MV-4-11 (cell line): ENCODE data around the gene HS3ST2.
"Not testable (repeated sequence)": the region's sequence is repeated elsewhere in the genome, so short reads cannot be mapped to it uniquely, and the experiment has no call there.

Experiments
- DNase-seq: peaks from one replicate; lab custom pipeline; 2025; lab: John Stamatoyannopoulos, UW

Gene HS3ST2

DNA sequence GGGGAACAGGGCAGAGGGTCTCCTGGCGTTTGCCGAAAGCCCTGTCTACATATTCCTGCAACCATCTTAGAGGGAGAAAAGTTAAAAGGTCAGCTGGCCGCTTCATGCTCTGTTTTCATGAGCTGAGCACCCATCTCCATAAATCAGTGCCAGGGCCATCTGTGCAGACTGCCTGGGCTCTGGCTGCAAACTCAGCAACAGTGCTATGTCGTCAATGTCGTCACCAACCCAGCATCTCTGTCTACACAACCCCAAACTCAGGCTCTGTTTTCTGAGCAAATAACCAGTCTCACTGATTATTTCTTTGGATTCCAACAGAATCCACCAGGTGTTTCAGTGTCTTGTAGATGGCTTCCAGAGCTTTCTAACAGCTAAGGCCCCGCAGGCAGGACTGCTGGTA lies 65.0 kb downstream of the HS3ST2 start:
- no peak for DNase-seq

GRCh38 chr16:22879466-22879865 lies 65.5 kb downstream of the HS3ST2 start:
- DNase-seq, result no peak

DNA sequence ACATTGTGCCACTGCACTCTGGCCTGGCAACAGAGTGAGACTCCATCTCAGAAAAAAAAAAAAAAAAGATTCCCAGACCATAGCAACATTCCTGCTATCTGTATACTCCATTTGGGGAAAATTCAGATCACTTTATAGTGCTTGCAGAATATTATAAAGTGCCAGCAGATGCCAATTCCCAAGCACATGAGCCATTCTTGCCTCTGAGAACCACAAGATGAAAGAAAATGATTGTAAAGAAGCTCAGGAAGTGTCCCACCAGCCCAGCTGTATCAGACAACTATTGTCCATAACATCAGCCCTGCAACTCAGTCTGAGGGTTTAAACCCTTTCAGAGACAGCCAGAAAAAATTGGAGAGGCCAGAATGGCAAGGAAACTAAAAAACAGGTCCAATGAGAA lies 69.0 kb downstream of the HS3ST2 start:
- DNase-seq, result no peak

DNA sequence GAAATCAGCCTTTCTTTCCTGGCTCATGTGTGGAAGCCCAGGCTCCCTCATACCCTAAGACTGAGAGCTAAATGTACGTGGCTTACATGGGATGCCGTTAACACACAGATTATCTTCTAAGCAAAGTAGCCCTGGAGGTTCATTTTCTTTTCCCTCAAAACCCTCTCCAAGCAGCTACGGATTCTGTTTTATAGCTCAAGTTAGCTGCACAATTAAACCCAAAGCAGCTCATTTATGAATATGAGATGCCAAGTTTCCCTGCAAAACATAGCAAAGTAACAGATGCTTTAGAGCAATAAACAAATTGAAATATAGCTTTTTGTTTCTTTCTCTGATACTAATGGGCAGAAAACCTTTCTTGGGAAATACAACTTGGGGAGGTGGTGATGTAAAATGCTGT lies 72.0 kb downstream of the HS3ST2 start:
- no peak for DNase-seq

DNA sequence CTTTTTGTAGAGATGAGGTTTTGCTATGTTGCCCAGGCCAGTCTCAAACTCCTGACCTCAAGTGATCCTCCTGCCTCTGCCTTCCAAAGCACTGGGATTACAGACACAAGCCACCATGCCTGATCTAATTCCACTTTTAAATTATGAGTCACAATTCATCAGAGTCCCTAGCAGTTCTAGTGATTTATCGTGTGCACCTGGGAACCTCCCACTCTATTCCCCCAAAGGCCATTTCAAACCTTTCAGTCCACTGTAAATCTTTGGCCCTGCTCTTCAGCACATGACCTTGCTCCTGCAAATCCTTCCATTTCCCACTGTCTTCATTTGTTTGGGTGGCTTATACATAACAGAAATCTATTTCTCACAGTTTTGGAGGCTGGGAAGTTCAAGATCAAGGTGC lies 73.0 kb downstream of the HS3ST2 start:
- DNase-seq, result no peak

- no peak for DNase-seq
These were observed 73.5 kb downstream of the HS3ST2 start for GRCh38 chr16:22887445-22887844.

- no peak for DNase-seq
These were observed 74.8 kb downstream of the HS3ST2 start for GRCh38 chr16:22888791-22889190.

- no peak for DNase-seq
These were observed 77.0 kb downstream of the HS3ST2 start for GRCh38 chr16:22890976-22891375.

DNA sequence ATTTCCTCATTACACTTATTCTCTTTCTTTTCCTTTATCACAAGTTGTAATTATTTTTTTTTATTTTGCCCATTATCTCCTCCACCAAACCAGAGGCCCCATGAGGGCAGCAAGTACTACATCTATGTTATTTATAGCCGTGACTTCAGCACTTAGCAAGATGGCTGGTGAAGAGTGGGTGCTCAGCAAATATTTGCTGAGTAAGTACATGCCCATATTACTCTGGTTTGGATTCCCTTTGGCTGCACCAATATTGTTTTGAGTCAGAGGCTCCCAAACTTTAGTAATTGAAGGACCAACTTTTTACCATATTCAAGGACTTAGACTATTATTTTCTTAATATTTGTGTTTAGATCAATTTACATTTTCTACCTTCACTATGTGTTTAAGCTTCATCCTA lies 83.2 kb downstream of the HS3ST2 start:
- no peak for DNase-seq

DNA sequence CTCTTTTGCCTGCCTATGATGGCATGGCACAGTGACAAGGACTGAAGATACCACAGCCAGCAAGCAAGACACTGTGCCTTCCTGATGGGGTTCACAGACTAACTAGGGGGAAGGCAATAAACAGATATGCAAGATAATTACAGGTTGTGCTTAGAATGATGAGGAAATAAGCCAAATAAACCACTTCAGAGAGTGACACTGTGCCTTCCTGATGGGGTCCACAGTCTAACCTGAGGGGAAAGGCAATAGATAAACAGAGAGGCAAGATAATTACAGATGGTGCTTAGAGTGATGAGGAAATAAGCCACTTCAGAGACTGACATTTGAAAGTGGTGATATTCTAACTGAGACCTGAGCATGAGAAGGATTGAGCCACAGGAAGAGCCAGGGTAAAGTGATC lies 84.2 kb downstream of the HS3ST2 start:
- DNase-seq, result no peak

- peak; percentile 62 for DNase-seq
These were observed 84.9 kb downstream of the HS3ST2 start for GRCh38 chr16:22898874-22899348.

DNA sequence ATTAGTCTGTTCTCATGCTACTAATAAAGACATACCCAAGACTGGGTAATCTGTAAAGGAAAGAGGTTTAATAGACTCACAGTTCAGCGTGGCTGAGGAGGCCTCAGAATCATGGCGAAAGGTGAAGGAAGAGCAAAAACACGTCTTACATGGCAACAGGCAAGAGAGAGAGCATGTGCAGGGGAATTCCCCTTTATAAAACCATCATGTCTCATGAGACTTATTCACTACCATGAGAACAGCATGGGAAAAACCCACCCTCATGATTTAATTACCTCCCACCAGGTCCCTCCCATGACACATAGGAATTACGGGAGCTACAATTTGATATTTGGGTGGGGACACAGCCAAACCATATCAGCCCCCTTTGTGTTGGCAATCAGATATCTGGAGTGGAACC lies 85.6 kb downstream of the HS3ST2 start:
- DNase-seq, result not testable (repeated sequence)

GRCh38 chr16:22900863-22901262 lies 86.9 kb downstream of the HS3ST2 start:
- no peak for DNase-seq

DNA sequence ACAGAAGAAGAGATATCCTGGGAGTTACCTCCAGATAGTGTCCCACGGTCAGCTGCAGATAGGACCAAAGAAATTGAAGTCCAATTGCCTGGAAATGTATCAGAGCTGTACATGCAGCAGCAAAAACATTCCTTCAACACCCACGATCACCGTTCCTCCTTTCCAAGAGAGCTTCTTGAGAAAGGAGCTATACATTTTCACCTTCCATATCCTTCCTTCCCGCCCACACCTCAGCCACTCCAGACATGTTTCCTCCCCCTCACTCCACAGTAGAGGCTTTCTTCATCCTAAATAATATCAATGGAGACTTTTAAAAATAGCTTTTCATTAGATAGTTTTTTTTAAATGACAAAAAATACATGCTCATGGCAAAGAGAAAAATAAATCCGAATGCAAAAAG lies 87.6 kb downstream of the HS3ST2 start:
- no peak for DNase-seq

GRCh38 chr16:22903716-22904115 lies 89.8 kb downstream of the HS3ST2 start:
- no peak for DNase-seq

- no peak for DNase-seq
These were observed 98.7 kb downstream of the HS3ST2 start for GRCh38 chr16:22912654-22913053.

- no peak for DNase-seq
These were observed 101.0 kb downstream of the HS3ST2 start for GRCh38 chr16:22915003-22915402.

GRCh38 chr16:22923491-22923890 lies 109.5 kb downstream of the HS3ST2 start:
- DNase-seq, result no peak

DNA sequence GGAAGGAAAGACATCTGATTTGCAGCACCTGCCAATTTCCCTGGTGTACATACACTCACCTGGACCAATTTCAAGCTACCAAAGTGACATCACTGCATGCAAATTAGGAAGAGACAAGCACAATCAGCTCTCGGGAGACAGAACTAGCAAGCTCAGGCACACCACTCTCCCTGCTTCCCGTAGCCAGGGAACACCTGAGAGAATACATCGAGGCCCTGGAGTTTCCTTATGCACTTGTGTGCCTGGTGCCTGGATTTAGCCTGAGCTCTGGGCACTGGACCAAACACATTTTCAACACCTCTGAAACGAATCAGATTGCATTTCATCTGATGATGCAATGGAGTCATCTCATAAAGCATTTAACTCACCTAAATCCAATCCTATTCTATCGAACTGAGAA lies 110.5 kb downstream of the HS3ST2 start:
- no peak for DNase-seq

DNA sequence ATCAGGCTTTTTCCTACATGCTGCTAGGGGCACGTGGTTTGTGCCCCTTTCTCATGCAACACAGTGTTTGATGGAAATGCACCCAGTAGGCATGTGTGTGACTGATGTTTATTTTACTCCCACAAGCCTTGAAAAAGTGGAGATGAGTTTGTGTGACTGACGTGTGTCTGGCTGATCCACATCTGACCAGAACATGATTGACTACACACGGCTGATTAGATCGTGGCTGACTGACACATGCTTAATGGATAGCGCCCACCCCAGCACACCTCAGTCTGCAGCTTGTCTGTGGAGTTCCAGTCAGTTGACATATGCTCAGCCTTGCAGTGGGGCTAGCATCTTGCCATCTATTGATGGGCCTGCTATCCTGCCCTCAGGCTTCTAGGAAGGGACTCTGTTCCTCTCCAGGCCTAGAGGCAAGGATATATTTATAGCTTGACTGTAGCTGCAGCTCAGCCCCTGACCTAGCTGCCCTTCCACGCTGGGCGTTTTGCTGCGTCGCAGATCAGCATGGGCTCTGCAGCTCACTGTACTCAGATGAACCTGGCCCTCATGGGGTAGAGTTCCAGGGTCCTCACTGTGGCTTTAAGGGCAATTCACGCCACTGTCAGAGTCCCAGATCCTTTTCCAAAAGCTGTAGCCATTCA lies 112.3 kb downstream of the HS3ST2 start:
- no peak for DNase-seq

- no peak for DNase-seq
These were observed 113.3 kb downstream of the HS3ST2 start for GRCh38 chr16:22927306-22927705.

DNA sequence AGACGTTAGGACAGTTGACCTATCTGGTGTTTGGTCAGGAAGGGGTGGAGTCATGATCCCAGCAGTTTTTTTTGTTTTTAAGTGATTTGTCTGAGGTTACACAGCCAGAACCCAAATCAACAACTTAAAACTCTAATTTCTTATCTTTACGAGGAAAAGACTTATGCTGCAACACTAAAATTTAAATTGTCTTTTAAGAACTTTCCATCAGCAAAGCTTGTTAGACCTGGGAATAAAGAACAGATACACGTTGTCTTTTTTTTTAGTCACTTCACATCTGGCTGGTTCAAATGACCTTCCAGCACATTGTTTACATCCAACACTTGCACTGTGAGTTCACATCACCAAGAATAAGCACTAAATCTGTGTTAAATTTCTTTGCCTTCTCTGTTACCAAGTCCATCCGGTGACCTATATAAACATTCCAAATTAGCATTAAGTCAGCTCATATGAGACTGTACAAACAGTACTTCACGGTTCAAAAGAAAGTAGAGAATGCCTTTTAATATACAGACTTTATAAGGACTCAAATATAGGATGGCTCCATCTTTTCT lies 115.0 kb downstream of the HS3ST2 start:
- no peak for DNase-seq

DNA sequence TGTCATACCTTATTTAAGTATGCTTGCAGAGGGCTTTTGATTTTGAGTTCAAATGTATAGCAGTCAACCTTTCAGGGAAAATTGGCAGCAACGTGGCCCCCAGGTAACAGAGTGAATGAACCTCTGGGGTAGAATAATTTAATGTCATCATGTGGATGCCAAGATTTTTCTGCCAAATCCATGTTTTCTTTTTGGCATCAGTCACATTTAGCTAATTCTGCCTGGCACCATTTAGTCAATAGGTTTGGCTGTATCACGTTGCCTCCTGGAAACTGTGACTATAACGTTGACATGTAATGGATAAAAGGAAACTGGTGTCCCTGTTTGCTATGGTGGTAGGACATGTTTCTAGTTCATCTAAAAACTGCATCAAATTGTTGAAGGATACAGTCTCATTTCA lies 115.5 kb downstream of the HS3ST2 start:
- DNase-seq, result no peak
